ENCODE measurements around the gene MYO7B.
"Not testable (repeated sequence)": the region's sequence is repeated elsewhere in the genome, so short reads cannot be mapped to it uniquely, and the experiment has no call there.

Gene MYO7B

GRCh38 chr2:127552846-127553245, 17.4 kb downstream of the MYO7B start:
- no peak for DNase-seq

- DNase-seq = no peak
These were observed 23.4 kb downstream of the MYO7B start for GRCh38 chr2:127558911-127559310.

GRCh38 chr2:127559454-127559853, 24.0 kb downstream of the MYO7B start:
- DNase-seq = no peak

GRCh38 chr2:127560201-127560930, 24.9 kb downstream of the MYO7B start:
- no peak for DNase-seq

- no peak for DNase-seq
These were observed 25.4 kb downstream of the MYO7B start for GRCh38 chr2:127560931-127561280.

- no peak for DNase-seq
These were observed 25.9 kb downstream of the MYO7B start for GRCh38 chr2:127561371-127561770.

- DNase-seq = peak; percentile 27 to 29
These were observed 27.5 kb downstream of the MYO7B start for GRCh38 chr2:127562936-127563335.

GRCh38 chr2:127563458-127564428, 28.3 kb downstream of the MYO7B start:
- no peak for DNase-seq

GRCh38 chr2:127564429-127565260, 29.2 kb downstream of the MYO7B start:
- no peak for DNase-seq

GRCh38 chr2:127565261-127566138, 30.0 kb downstream of the MYO7B start:
- DNase-seq = no peak

- no peak for DNase-seq
These were observed 30.6 kb downstream of the MYO7B start for GRCh38 chr2:127566139-127566417.

GRCh38 chr2:127566576-127566975, 31.1 kb downstream of the MYO7B start:
- no peak for DNase-seq

GRCh38 chr2:127567351-127567854, 31.9 kb downstream of the MYO7B start:
- no peak for DNase-seq

GRCh38 chr2:127568128-127568527, 32.6 kb downstream of the MYO7B start:
- no peak for DNase-seq

GRCh38 chr2:127569666-127570065, 34.2 kb downstream of the MYO7B start:
- no peak for DNase-seq

GRCh38 chr2:127570282-127571250, 35.1 kb downstream of the MYO7B start:
- DNase-seq = no peak

GRCh38 chr2:127572352-127572751, 36.9 kb downstream of the MYO7B start:
- not testable (repeated sequence) for DNase-seq

GRCh38 chr2:127572841-127573240, 37.4 kb downstream of the MYO7B start:
- no peak for DNase-seq

- DNase-seq = no peak
These were observed 37.8 kb downstream of the MYO7B start for GRCh38 chr2:127573298-127573697.

- no peak for DNase-seq
These were observed 38.3 kb downstream of the MYO7B start for GRCh38 chr2:127573771-127574170.

GRCh38 chr2:127574656-127575055, 39.2 kb downstream of the MYO7B start:
- DNase-seq = no peak
